Measurements from ENCODE around the gene DIS3. TPM values are rescaled to one million over a fixed set of nuclear protein-coding genes. Genes with fewer than 3 reads are reported as not detected.

The DIS3 gene

Small RNA genes lying within 50 kb of the gene (small RNA-seq; reads per million reads assigned to genes)
- not detected for gene RNU6-80P (ENCODE audit: insufficient read depth)

Data from mesendoderm (in vitro differentiated cells).